Upper lobe of left lung (tissue), 6 donors: ENCODE measurements around the gene KRT3. TPM values are rescaled to one million over a fixed set of nuclear protein-coding genes. Genes with fewer than 3 reads are reported as not detected.
A peak's percentile ranks its signal among the peaks of the same experiment; 100 is the strongest.

Source experiments
- ATAC-seq, 2 donors: fragments of 200-7000 bp; cut with Tn5 transposase; one replicate each; pipeline ENCODE4 v1.9.1; 2022; ENCODE audit warnings: mild to moderate bottlenecking in 2 of 2, moderate library complexity in 2 of 2; ENCODE audit not compliant: low FRiP score in 2 of 2
- DNase-seq, 2 donors: peaks; one replicate each; pipeline ENCODE4 v3.0.0-alpha.2; 2019 to 2020
- H3K27ac ChIP-seq, 4 donors: fragments of 200-600 bp; sonication (generic); one replicate each; pipeline ENCODE4 v1.5.1; 2016 to 2019
- H3K27me3 ChIP-seq, 4 donors: fragments of 200-600 bp; sonication (generic); one replicate each; pipeline ENCODE4 v1.5.1; 2017 to 2019
- H3K36me3 ChIP-seq, 4 donors: fragments of 200-600 bp; sonication (generic); one replicate each; pipeline ENCODE4 v1.5.1; 2016 to 2019
- H3K4me1 ChIP-seq, 4 donors: fragments of 200-600 bp; sonication (generic); one replicate each; pipeline ENCODE4 v1.5.1; 2018 to 2019
- H3K4me3 ChIP-seq, 4 donors: fragments of 200-600 bp; sonication (generic); one replicate each; pipeline ENCODE4 v1.5.1; 2017 to 2019; ENCODE audit warnings: mild to moderate bottlenecking in 2 of 4, moderate library complexity in 1 of 4
- H3K9me3 ChIP-seq, 4 donors: fragments of 200-600 bp; sonication (generic); one replicate each; pipeline ENCODE4 v1.5.1; 2018 to 2019
- EP300 ChIP-seq, 4 donors: sonication (generic); formaldehyde crosslinking; IDR thresholded peaks; one replicate each; pipeline ENCODE4 v1.5.1; 2017; ENCODE audit warnings: antibody characterized with exemption in 4 of 4, control low read depth in 2 of 4
- POLR2A ChIP-seq, 4 donors: fragments of 450-650 bp; IDR thresholded peaks; one replicate each; pipeline ENCODE4 v1.5.1; 2016 to 2017; ENCODE audit warnings: antibody characterized with exemption in 4 of 4, mild to moderate bottlenecking in 2 of 4
- POLR2AphosphoS5 ChIP-seq, 2 donors: sonication (generic); formaldehyde crosslinking; IDR thresholded peaks; one replicate each; pipeline ENCODE4 v1.5.1; 2017; ENCODE audit warnings: antibody characterized with exemption in 2 of 2
- WGBS, 2 donors: methylation state at CpG; one replicate each; pipeline ENCODE4 v1.1.5; 2017 to 2018; 5-methylcytosine and 5-hydroxymethylcytosine counted together
- total RNA-seq, 6 donors: library from RNA; depleted of rRNA in 4 of 6; stranded (reverse); fragments of >200 nt in 4 of 6; gene quantifications; one replicate each; pipeline versions ENCODE4 v1.1.0 to v1.2.1, GENCODE V29; 2016 to 2021
- TF ChIP-seq, protein P1 (sequence below), 6 experiments: fragments of 450-650 bp in 4 of 6; fragments of 200-600 bp in 2 of 6; sonication (generic) in 2 of 6; IDR thresholded peaks; one replicate each; pipeline ENCODE4 v1.5.1; 2016 to 2019; ENCODE audit warnings: antibody characterized with exemption in 6 of 6
- donor health status: DM: no; HTN: no; CAD: no; lungs with moderate emphysema.
- donor health status: DM: no; HTN: yes; CAD: no; lungs with severe emphysema.

The KRT3 gene
- total RNA-seq, 6 donors from 2014 or later = not detected

DNA sequence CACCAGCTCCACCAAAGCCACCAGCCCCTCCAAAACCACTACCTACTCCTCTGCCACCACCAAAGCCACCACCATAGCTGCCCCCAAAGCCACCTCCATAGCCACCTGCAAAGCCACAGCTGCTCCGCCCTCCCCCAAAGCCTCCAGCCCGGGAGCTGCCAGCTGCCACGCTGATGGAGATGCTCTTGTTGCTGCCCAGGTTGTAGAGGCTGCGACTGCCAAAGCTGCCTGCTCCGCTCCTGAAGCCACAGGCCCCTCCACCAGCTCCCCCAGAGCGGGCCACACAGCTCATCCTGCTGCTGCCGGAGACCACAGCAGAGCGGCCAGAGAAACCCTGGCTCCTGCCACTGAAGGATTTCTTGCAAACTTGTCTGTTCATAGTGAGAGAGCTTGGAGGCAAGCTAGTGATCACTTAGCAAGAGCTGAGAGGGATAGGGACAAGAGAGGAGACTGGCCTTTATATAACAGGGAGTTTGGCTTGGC, 19.0 kb downstream of the KRT3 start, which contains the start of gene KRT76:
KRT76 (minus strand) TSS at position 433 of the 483 bp plus-strand sequence; CDS start at position 379, 54 bp downstream.
- ATAC-seq (no peak), DNase-seq (peak in 1 of 2 donors; percentile 52)
- H3K27ac ChIP-seq = no peak within 1 kb of the TSS
- no peaks in the 10 kb centered on the region for H3K27me3 ChIP-seq
- H3K9me3 ChIP-seq = no peaks in the 10 kb centered on the region
- 91 to 100% methylated on average over 3 to 8 of the region's 8 CpGs for WGBS, 2 donors
- no peaks in the 10 kb centered on the region for H3K4me1 ChIP-seq
- TF ChIP-seq, protein P1, sequence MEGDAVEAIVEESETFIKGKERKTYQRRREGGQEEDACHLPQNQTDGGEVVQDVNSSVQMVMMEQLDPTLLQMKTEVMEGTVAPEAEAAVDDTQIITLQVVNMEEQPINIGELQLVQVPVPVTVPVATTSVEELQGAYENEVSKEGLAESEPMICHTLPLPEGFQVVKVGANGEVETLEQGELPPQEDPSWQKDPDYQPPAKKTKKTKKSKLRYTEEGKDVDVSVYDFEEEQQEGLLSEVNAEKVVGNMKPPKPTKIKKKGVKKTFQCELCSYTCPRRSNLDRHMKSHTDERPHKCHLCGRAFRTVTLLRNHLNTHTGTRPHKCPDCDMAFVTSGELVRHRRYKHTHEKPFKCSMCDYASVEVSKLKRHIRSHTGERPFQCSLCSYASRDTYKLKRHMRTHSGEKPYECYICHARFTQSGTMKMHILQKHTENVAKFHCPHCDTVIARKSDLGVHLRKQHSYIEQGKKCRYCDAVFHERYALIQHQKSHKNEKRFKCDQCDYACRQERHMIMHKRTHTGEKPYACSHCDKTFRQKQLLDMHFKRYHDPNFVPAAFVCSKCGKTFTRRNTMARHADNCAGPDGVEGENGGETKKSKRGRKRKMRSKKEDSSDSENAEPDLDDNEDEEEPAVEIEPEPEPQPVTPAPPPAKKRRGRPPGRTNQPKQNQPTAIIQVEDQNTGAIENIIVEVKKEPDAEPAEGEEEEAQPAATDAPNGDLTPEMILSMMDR (IDR thresholded peaks at IDR 0.05) = no peak
- TF ChIP-seq POLR2A (IDR thresholded peaks at IDR 0.05) = no peak
- no peak for TF ChIP-seq EP300 (IDR thresholded peaks at IDR 0.05)
- TF ChIP-seq POLR2AphosphoS5 (IDR thresholded peaks at IDR 0.05) = no peak
- H3K36me3 ChIP-seq = no peaks in the 10 kb centered on the region
- no peak within 1 kb of the TSS for H3K4me3 ChIP-seq

DNA sequence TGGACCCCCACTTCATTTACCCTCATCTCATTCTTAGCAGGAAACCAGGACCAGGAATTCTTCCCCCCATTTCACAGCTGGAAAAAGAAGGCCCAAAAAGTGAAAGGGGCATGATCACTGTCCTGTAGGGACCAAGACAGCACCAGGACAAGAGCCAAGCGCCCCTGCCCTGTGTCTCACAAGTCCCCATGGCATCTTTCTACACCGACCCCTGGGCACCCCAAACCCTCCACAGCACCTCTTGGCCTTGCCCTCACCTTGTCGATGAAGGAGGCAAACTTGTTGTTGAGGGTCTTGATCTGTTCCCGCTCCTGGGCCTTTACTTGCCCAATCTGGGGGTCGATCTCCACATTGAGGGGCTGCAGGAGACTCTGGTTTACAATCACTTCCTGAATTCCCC, 19.5 kb downstream of the KRT3 start:
- DNase-seq = no peak
- no peak for TF ChIP-seq POLR2AphosphoS5 (IDR thresholded peaks at IDR 0.05)
- TF ChIP-seq, protein P1 (IDR thresholded peaks at IDR 0.05) = no peak
- TF ChIP-seq POLR2A (IDR thresholded peaks at IDR 0.05) = no peak
- no peak for TF ChIP-seq EP300 (IDR thresholded peaks at IDR 0.05)
- Histone ChIP-seq H3K27ac (no peak overlapping the region), H3K27me3 (no peaks in the 10 kb centered on the region), H3K4me3 (no peak overlapping the region), H3K9me3 (no peaks in the 10 kb centered on the region), H3K36me3 (no peaks in the 10 kb centered on the region), H3K4me1 (no peaks in the 10 kb centered on the region)
- 82 to 87% methylated on average over 5 of the region's 5 CpGs for WGBS, 2 donors
- ATAC-seq = no peak

DNA sequence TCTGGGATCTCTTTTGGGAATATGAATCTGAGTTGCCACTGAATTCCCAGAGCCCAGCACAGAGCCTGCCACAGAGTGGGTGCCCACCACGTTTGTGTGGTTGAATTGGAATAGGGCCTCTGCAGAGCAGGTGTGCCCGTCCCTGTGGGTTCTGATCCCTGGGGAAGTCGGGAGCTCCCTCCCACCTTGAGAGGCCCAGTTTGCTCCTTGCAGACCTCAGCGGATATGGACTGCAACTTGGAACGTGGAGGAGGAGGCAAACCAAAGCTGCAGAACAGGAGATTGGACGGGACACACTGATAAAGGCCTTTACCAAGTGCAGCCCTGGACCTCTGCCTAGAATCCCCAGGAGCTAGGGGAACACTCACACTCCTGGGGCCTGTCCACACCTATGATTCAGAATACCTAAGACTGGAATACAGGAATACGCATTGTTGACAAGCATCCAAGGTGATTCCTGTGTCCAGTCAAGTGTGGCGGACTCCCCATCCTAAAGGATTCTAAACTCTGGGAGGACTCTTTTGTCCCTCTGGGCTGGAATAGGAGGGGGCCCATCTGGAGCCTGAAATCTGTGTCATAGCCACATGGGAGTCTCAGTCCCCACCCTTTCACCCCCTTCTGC, 21.2 kb downstream of the KRT3 start:
- no peaks in the 10 kb centered on the region for H3K4me1 ChIP-seq
- H3K9me3 ChIP-seq = no peaks in the 10 kb centered on the region
- no peak overlapping the region for H3K4me3 ChIP-seq
- no peak overlapping the region for H3K27ac ChIP-seq
- DNase-seq (no peak), ATAC-seq (no peak)
- H3K36me3 ChIP-seq = no peaks in the 10 kb centered on the region
- no peaks in the 10 kb centered on the region for H3K27me3 ChIP-seq
- 66 to 80% methylated on average over 4 to 8 of the region's 8 CpGs for WGBS, 2 donors
- TF ChIP-seq POLR2AphosphoS5 (IDR thresholded peaks at IDR 0.05) = no peak
- no peak for TF ChIP-seq EP300 (IDR thresholded peaks at IDR 0.05)
- TF ChIP-seq, protein P1 (IDR thresholded peaks at IDR 0.05) = no peak
- no peak for TF ChIP-seq POLR2A (IDR thresholded peaks at IDR 0.05)

DNA sequence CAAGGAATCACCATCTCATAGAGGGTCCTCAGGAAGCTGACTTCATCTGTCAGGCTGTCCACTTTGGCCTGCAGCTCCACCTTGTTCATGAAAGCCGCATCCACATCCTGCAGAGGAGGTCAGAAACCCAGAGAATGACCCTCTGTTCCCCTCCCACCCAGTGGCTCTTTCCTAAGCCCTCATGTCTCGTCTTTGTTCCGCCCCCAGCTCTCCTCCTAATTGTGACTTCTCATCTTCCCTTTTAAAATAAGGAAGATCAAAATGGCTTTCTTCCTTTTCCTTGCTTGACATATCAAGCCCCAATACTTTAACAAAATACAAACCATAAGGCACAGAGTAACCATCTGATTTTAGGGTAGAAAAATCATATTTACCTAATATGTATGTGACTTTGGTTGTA, 23.1 kb downstream of the KRT3 start:
- 58 to 69% methylated on average over 3 of the region's 3 CpGs for WGBS, 2 donors
- TF ChIP-seq, protein P1 (IDR thresholded peaks at IDR 0.05) = no peak
- TF ChIP-seq EP300 (IDR thresholded peaks at IDR 0.05) (no peak), POLR2A (IDR thresholded peaks at IDR 0.05) (no peak), POLR2AphosphoS5 (IDR thresholded peaks at IDR 0.05) (no peak)
- DNase-seq (no peak), ATAC-seq (no peak)
- H3K36me3 ChIP-seq = no peaks in the 10 kb centered on the region
- no peak overlapping the region for H3K27ac ChIP-seq
- no peaks in the 10 kb centered on the region for H3K9me3 ChIP-seq
- H3K27me3 ChIP-seq = no peaks in the 10 kb centered on the region
- no peaks in the 10 kb centered on the region for H3K4me1 ChIP-seq
- no peak overlapping the region for H3K4me3 ChIP-seq

DNA sequence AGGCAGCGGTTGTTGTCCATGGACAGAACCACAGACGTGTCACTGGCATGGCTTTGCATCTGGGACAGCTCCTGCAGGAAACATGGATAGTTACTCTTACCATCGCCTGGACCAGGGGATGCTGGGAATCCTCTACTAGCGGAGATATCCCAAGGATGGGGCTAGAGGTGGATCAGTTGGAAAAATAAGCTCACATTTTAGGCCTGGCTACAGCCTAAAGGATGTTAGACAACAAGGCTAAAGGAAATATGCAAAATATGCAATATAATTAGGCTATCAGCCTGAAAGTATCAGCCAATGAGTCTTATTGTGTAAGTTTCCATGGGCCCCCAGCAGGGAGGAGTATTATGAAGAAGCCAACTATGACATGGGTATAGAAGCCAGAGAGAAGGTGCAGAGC, 23.7 kb downstream of the KRT3 start:
- 88 to 93% methylated on average over 4 of the region's 4 CpGs for WGBS, 2 donors
- no peaks in the 10 kb centered on the region for H3K9me3 ChIP-seq
- no peak overlapping the region for H3K4me3 ChIP-seq
- no peaks in the 10 kb centered on the region for H3K27me3 ChIP-seq
- DNase-seq (no peak), ATAC-seq (no peak)
- H3K36me3 ChIP-seq = no peaks in the 10 kb centered on the region
- TF ChIP-seq POLR2AphosphoS5 (IDR thresholded peaks at IDR 0.05) (no peak), EP300 (IDR thresholded peaks at IDR 0.05) (no peak), POLR2A (IDR thresholded peaks at IDR 0.05) (no peak)
- TF ChIP-seq, protein P1 (IDR thresholded peaks at IDR 0.05) = no peak
- no peaks in the 10 kb centered on the region for H3K4me1 ChIP-seq
- no peak overlapping the region for H3K27ac ChIP-seq
